KMS-11 (cell line): ENCODE results near the gene MASTL.
"Not testable (repeated sequence)": the region's sequence is repeated elsewhere in the genome, so short reads cannot be mapped to it uniquely, and the experiment has no call there.

Experiments used
- H2AFZ ChIP-seq: fragments of 200-600 bp; sonication (generic); 2 replicates; pipeline ENCODE4 v1.6.1; 2016; ENCODE audit warnings: antibody characterized with exemption, mixed run types, low read depth
- H3K27ac ChIP-seq: fragments of 200-600 bp; sonication (generic); 2 replicates; pipeline ENCODE4 v1.6.1; 2016; ENCODE audit warnings: mild to moderate bottlenecking, mixed run types
- H3K27me3 ChIP-seq: fragments of 200-600 bp; sonication (generic); 2 replicates; pipeline ENCODE4 v1.6.1; 2017; ENCODE audit warnings: mild to moderate bottlenecking, low read depth, mixed run types, moderate library complexity; ENCODE audit not compliant: insufficient read depth
- H3K36me3 ChIP-seq: fragments of 200-600 bp; sonication (generic); 2 replicates; pipeline ENCODE4 v1.6.1; 2017; ENCODE audit warnings: mild to moderate bottlenecking, mixed run types; ENCODE audit not compliant: insufficient read depth
- H3K4me1 ChIP-seq: fragments of 200-600 bp; sonication (generic); 2 replicates; pipeline ENCODE4 v1.6.1; 2016; ENCODE audit warnings: mild to moderate bottlenecking, low read depth, mixed run types; ENCODE audit not compliant: poor library complexity, severe bottlenecking
- H3K4me2 ChIP-seq: fragments of 200-600 bp; sonication (generic); 2 replicates; pipeline ENCODE4 v1.7.0; 2016; ENCODE audit warnings: mild to moderate bottlenecking, mixed run types
- H3K4me3 ChIP-seq: fragments of 200-600 bp; sonication (generic); IDR thresholded peaks from 2 replicates; pipeline ENCODE4 v1.6.1; 2017; ENCODE audit warnings: low read depth, low read length, mixed read lengths; ENCODE audit not compliant: insufficient read depth
- H3K79me2 ChIP-seq: fragments of 200-600 bp; sonication (generic); 2 replicates; pipeline ENCODE4 v1.6.1; 2016; ENCODE audit warnings: low read depth, mixed run types; ENCODE audit not compliant: insufficient read depth
- H3K9ac ChIP-seq: fragments of 200-600 bp; sonication (generic); 2 replicates; pipeline ENCODE4 v1.6.1; 2016; ENCODE audit warnings: mild to moderate bottlenecking, mixed run types
- H4K20me1 ChIP-seq: fragments of 200-600 bp; sonication (generic); 2 replicates; pipeline ENCODE4 v1.6.1; 2016; ENCODE audit warnings: mild to moderate bottlenecking, mixed run types; ENCODE audit not compliant: insufficient read depth
- CTCF ChIP-seq: fragments of 200-600 bp; sonication (generic); conservative IDR thresholded peaks from 2 replicates; pipeline ENCODE4 v1.6.1; 2017; ENCODE audit warnings: low read depth, mild to moderate bottlenecking, antibody characterized with exemption, low read length, moderate library complexity, mixed read lengths

Gene MASTL

DNA sequence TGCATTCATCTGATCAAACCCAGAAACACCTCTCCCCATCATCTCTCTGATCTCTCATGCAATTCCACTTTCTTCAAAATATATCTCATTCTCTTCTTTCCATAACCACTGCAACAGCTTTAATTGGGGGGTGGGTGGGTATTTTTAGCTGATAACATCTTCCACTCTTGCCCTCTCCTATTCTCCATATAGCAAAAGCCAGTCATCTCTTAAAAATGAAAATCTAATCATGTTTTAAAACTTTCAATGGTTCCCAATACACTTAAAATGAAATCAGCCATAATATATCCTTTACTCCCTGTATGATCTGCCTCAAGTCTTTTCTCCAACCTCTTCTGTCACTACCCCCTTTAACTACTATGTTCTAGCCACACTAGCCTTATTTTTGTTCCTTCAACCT lies 2.5 kb upstream of the MASTL start:
- Histone ChIP-seq H3K4me2 (peak overlapping the region; percentile 99), H2AFZ (no peak overlapping the region), H3K4me1 (peaks cover 47% of the 10 kb centered on the region), H3K79me2 (peaks cover 88% of the 10 kb centered on the region), H3K27ac (no peak overlapping the region), H3K27me3 (no peaks in the 10 kb centered on the region), H3K4me3 (no peak overlapping the region), H4K20me1 (peaks cover 20% of the 10 kb centered on the region), H3K9ac (peak overlapping the region; percentile 96; the same call in 1 of the 2 replicates), H3K36me3 (peaks cover 10% of the 10 kb centered on the region; the same call in 1 of the 2 replicates)
- TF ChIP-seq CTCF = no peak

GRCh38 chr10:27153329-27153728 lies 1.8 kb upstream of the MASTL start:
- H3K4me1 ChIP-seq = peaks cover 47% of the 10 kb centered on the region
- H2AFZ ChIP-seq = no peak overlapping the region
- peak overlapping the region; percentile 99 for H3K4me2 ChIP-seq
- H3K79me2 ChIP-seq = peaks cover 91% of the 10 kb centered on the region
- TF ChIP-seq CTCF = no peak
- H4K20me1 ChIP-seq = peaks cover 19% of the 10 kb centered on the region
- peak overlapping the region; percentile 23 for H3K4me3 ChIP-seq
- H3K27ac ChIP-seq = peak overlapping the region; percentile 97
- H3K27me3 ChIP-seq = no peaks in the 10 kb centered on the region
- peak overlapping the region; percentile 96 for H3K9ac ChIP-seq
- H3K36me3 ChIP-seq = peaks cover 7% of the 10 kb centered on the region; the same call in 1 of the 2 replicates

DNA sequence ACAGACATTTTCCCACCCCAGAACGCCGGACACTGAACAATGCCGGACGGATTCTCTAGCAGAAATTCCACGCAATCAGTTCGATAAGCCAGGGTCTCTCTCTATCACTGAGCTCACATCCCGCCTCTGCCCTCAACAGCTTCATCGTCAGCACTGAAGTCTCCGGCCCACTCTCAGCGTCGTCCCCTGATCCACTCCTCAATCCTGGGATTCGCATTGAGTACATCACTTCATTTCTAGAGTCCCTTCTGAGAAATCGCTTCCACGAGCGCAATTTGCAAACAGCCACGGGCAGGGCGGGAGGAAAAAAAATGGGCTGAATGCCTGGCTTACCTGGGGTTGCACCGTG lies 1.3 kb upstream of the MASTL start:
- peaks cover 91% of the 10 kb centered on the region for H3K79me2 ChIP-seq
- peak overlapping the region; percentile 23 for H3K4me3 ChIP-seq
- H3K9ac ChIP-seq = peak overlapping the region; percentile 96
- peaks cover 16% of the 10 kb centered on the region for H4K20me1 ChIP-seq
- no peaks in the 10 kb centered on the region for H3K27me3 ChIP-seq
- H2AFZ ChIP-seq = peak overlapping the region; percentile 36
- peak overlapping the region; percentile 97 for H3K27ac ChIP-seq
- H3K4me2 ChIP-seq = peak overlapping the region; percentile 99
- H3K4me1 ChIP-seq = peaks cover 43% of the 10 kb centered on the region
- TF ChIP-seq CTCF = no peak
- peaks cover 4% of the 10 kb centered on the region; the same call in 1 of the 2 replicates for H3K36me3 ChIP-seq

DNA sequence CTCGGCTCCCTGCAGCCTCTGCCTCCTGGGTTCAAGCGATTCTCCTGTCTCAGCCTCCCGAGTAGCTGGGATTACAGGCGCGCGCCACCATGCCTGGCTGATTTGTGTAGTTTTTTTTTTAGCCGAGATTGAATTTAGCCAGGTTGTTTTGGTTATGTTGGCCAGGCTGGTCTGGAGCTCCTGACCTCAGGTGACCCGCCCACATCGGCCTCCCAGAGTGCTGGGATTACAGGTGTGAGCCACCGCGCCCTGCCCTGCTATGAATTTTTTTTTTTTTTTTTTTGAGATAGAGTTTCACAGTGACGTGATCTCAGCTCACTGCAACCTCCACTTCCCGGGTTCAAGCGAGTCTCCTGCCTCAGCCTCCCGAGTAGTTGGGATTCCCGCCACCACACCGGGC lies 1.4 kb downstream of the MASTL start:
- not testable (repeated sequence) for H3K27me3 ChIP-seq, H4K20me1 ChIP-seq
- Histone ChIP-seq H3K36me3 (peaks cover 10% of the 10 kb centered on the region; the same call in 1 of the 2 replicates), H3K79me2 (peaks cover 72% of the 10 kb centered on the region), H3K4me3 (peak overlapping the region; percentile 57), H3K4me2 (peak overlapping the region; percentile 74), H3K4me1 (peaks cover 33% of the 10 kb centered on the region), H3K27ac (peak overlapping the region; percentile 97), H2AFZ (peak overlapping the region; percentile 57; the same call in 1 of the 2 replicates), H3K9ac (peak overlapping the region; percentile 96; the same call in 1 of the 2 replicates)

DNA sequence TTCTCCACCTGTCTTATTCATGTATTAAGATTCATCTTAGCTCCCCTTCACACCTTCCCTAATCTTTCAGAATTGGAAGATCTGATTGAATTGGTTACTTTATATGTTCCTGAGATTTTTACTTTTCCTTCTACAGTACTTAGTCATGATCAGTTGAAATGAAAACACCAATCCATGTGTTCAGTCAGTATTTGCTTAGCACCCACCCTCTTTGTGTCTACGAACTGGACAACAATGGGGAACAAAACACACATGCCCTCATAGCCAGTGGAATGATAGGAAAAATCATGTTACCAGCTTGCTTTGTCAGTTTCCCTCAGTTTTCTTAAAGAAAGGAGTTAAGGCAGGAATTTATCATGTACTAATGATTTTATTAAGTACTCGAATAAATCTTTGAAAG lies 2.0 kb downstream of the MASTL start:
- no peak overlapping the region for H2AFZ ChIP-seq
- no peak for TF ChIP-seq CTCF
- H3K27ac ChIP-seq = no peak overlapping the region
- H3K36me3 ChIP-seq = peaks cover 16% of the 10 kb centered on the region; the same call in 1 of the 2 replicates
- peaks cover 29% of the 10 kb centered on the region for H3K4me1 ChIP-seq
- H3K4me2 ChIP-seq = peak overlapping the region; percentile 74
- H4K20me1 ChIP-seq = peaks cover 5% of the 10 kb centered on the region; the same call in 1 of the 2 replicates
- peaks cover 66% of the 10 kb centered on the region for H3K79me2 ChIP-seq
- H3K9ac ChIP-seq = peak overlapping the region; percentile 96; the same call in 1 of the 2 replicates
- no peaks in the 10 kb centered on the region for H3K27me3 ChIP-seq
- H3K4me3 ChIP-seq = no peak overlapping the region
